ENCODE data around the gene FRRS1.

The FRRS1 gene

GRCh38 chr1:99735852-99736251 is 30.6 kb downstream of the FRRS1 start:
- no peak for DNase-seq (ENCODE audit: low read depth in 1 of 2, low spot score in 1 of 2)

- no peak for DNase-seq (ENCODE audit: low read depth in 1 of 2, low spot score in 1 of 2)
These were observed 35.1 kb downstream of the FRRS1 start for GRCh38 chr1:99731384-99731783.

GRCh38 chr1:99728494-99729235 is 37.8 kb downstream of the FRRS1 start:
- DNase-seq (ENCODE audit: low read depth in 1 of 2, low spot score in 1 of 2) = no peak

GRCh38 chr1:99727575-99728185 is 38.8 kb downstream of the FRRS1 start:
- DNase-seq (ENCODE audit: low read depth in 1 of 2, low spot score in 1 of 2) = no peak

GRCh38 chr1:99726818-99727217 is 39.6 kb downstream of the FRRS1 start:
- no peak for DNase-seq (ENCODE audit: low read depth in 1 of 2, low spot score in 1 of 2)

- no peak for DNase-seq (ENCODE audit: low read depth in 1 of 2, low spot score in 1 of 2)
These were observed 40.0 kb downstream of the FRRS1 start for GRCh38 chr1:99726407-99726806.

GRCh38 chr1:99725996-99726395 is 40.4 kb downstream of the FRRS1 start:
- no peak for DNase-seq (ENCODE audit: low read depth in 1 of 2, low spot score in 1 of 2)

- no peak for DNase-seq (ENCODE audit: low read depth in 1 of 2, low spot score in 1 of 2)
These were observed 43.2 kb downstream of the FRRS1 start for GRCh38 chr1:99723251-99723650.

- DNase-seq (ENCODE audit: low read depth in 1 of 2, low spot score in 1 of 2) = no peak
These were observed 49.4 kb downstream of the FRRS1 start for GRCh38 chr1:99717005-99717404.

GRCh38 chr1:99713006-99713405 is 53.4 kb downstream of the FRRS1 start:
- DNase-seq (ENCODE audit: low read depth in 1 of 2, low spot score in 1 of 2) = no peak

- no peak for DNase-seq (ENCODE audit: low read depth in 1 of 2, low spot score in 1 of 2)
These were observed 55.4 kb downstream of the FRRS1 start for GRCh38 chr1:99710994-99711393.

GRCh38 chr1:99707535-99708142 is 58.8 kb downstream of the FRRS1 start:
- peak in 1 of 2 donors; percentile 26 for DNase-seq (ENCODE audit: low read depth in 1 of 2, low spot score in 1 of 2)

- DNase-seq (ENCODE audit: low read depth in 1 of 2, low spot score in 1 of 2) = no peak
These were observed 61.0 kb downstream of the FRRS1 start for GRCh38 chr1:99705385-99705784.

- no peak for DNase-seq (ENCODE audit: low read depth in 1 of 2, low spot score in 1 of 2)
These were observed 62.0 kb downstream of the FRRS1 start for GRCh38 chr1:99704356-99704816.

GRCh38 chr1:99702221-99702620 is 64.2 kb downstream of the FRRS1 start:
- DNase-seq (ENCODE audit: low read depth in 1 of 2, low spot score in 1 of 2) = no peak

- DNase-seq (ENCODE audit: low read depth in 1 of 2, low spot score in 1 of 2) = no peak
These were observed 66.4 kb downstream of the FRRS1 start for GRCh38 chr1:99700020-99700419.

GRCh38 chr1:99697580-99697979 is 68.9 kb downstream of the FRRS1 start:
- DNase-seq (ENCODE audit: low read depth in 1 of 2, low spot score in 1 of 2) = no peak

GRCh38 chr1:99696616-99697015 is 69.8 kb downstream of the FRRS1 start:
- DNase-seq (ENCODE audit: low read depth in 1 of 2, low spot score in 1 of 2) = no peak

- no peak for DNase-seq (ENCODE audit: low read depth in 1 of 2, low spot score in 1 of 2)
These were observed 75.3 kb downstream of the FRRS1 start for GRCh38 chr1:99691175-99691574.

- no peak for DNase-seq (ENCODE audit: low read depth in 1 of 2, low spot score in 1 of 2)
These were observed 80.8 kb downstream of the FRRS1 start for GRCh38 chr1:99685516-99686180.

- no peak for DNase-seq (ENCODE audit: low read depth in 1 of 2, low spot score in 1 of 2)
These were observed 84.1 kb downstream of the FRRS1 start for GRCh38 chr1:99682291-99682751.

- no peak for DNase-seq (ENCODE audit: low read depth in 1 of 2, low spot score in 1 of 2)
These were observed 84.9 kb downstream of the FRRS1 start for GRCh38 chr1:99681583-99681982.
